H9 (cell line): ENCODE data around the gene DDRGK1. TPM values are rescaled to one million over a fixed set of nuclear protein-coding genes. Genes with fewer than 3 reads are reported as not detected.

Source experiments
- DNase-seq: peaks from one replicate; pipeline ENCODE4 v3.0.0-alpha.2; 2017
- H2AFZ ChIP-seq: one replicate; pipeline ENCODE4 v1.6.1; 2013; ENCODE audit warnings: mild to moderate bottlenecking, low read length, control low read depth, moderate library complexity
- H2AK5ac ChIP-seq: 2 replicates; pipeline ENCODE4 v1.6.1; 2013; ENCODE audit warnings: low read length, control low read depth, mixed read lengths; ENCODE audit not compliant: insufficient read length
- H2BK120ac ChIP-seq: one replicate; pipeline ENCODE4 v1.6.1; 2013; ENCODE audit warnings: low read depth, mild to moderate bottlenecking, low read length, control low read depth, inconsistent platforms; ENCODE audit not compliant: poor library complexity, severe bottlenecking
- H2BK12ac ChIP-seq: 2 replicates; pipeline ENCODE4 v1.6.1; 2013; ENCODE audit warnings: low read length, control low read depth, mixed read lengths, low read depth; ENCODE audit not compliant: insufficient read length
- H2BK15ac ChIP-seq: 2 replicates; pipeline ENCODE4 v1.6.1; 2013; ENCODE audit warnings: low read depth, low read length, control low read depth
- H2BK20ac ChIP-seq: one replicate; pipeline ENCODE4 v1.6.1; 2013; ENCODE audit warnings: low read depth, mild to moderate bottlenecking, low read length, control low read depth, inconsistent platforms; ENCODE audit not compliant: poor library complexity, severe bottlenecking
- H2BK5ac ChIP-seq: 2 replicates; pipeline ENCODE4 v1.6.1; 2013; ENCODE audit warnings: low read length, control low read depth, mixed read lengths; ENCODE audit not compliant: insufficient read length
- H3K14ac ChIP-seq: 2 replicates; pipeline ENCODE4 v1.6.1; 2013; ENCODE audit warnings: low read length, control low read depth; ENCODE audit not compliant: insufficient read depth
- H3K18ac ChIP-seq: 2 replicates; pipeline ENCODE4 v1.6.1; 2013; ENCODE audit warnings: low read depth, mild to moderate bottlenecking, mixed read lengths, low read length, control low read depth; ENCODE audit not compliant: insufficient read length
- H3K23ac ChIP-seq: 2 replicates; pipeline ENCODE4 v1.6.1; 2013; ENCODE audit warnings: low read length, control low read depth, mixed read lengths, low read depth; ENCODE audit not compliant: insufficient read length
- H3K23me2 ChIP-seq: 2 replicates; pipeline ENCODE4 v1.6.1; 2013; ENCODE audit warnings: low read depth, mild to moderate bottlenecking, mixed read lengths, low read length, control low read depth; ENCODE audit not compliant: insufficient read length, poor library complexity, severe bottlenecking
- H3K27ac ChIP-seq: 2 replicates; pipeline ENCODE4 v1.5.1; 2013; ENCODE audit warnings: low read length, control low read depth, mixed read lengths, low read depth; ENCODE audit not compliant: insufficient read length
- H3K27me3 ChIP-seq: 2 replicates; pipeline ENCODE4 v1.6.1; 2013; ENCODE audit warnings: low read length, control low read depth, inconsistent platforms; ENCODE audit not compliant: insufficient read depth
- H3K4ac ChIP-seq: 2 replicates; pipeline ENCODE4 v1.6.1; 2013; ENCODE audit warnings: low read depth, mild to moderate bottlenecking, control low read depth, inconsistent platforms, low read length, moderate library complexity
- H3K4me1 ChIP-seq: 2 replicates; pipeline ENCODE4 v1.6.1; 2013; ENCODE audit warnings: low read length, control low read depth, inconsistent platforms; ENCODE audit not compliant: insufficient read depth
- H3K4me2 ChIP-seq: 2 replicates; pipeline ENCODE4 v1.6.1; 2013; ENCODE audit warnings: low read length, control low read depth, mixed read lengths; ENCODE audit not compliant: insufficient read length, insufficient read depth
- H3K56ac ChIP-seq: 2 replicates; pipeline ENCODE4 v1.6.1; 2013; ENCODE audit warnings: low read depth, mild to moderate bottlenecking, mixed read lengths, low read length, control low read depth; ENCODE audit not compliant: insufficient read length
- H3K79me1 ChIP-seq: 2 replicates; pipeline ENCODE4 v1.6.1; 2013; ENCODE audit warnings: low read depth, mild to moderate bottlenecking, moderate library complexity, low read length, control low read depth, inconsistent platforms; ENCODE audit not compliant: insufficient read depth, poor library complexity, severe bottlenecking
- H3K79me2 ChIP-seq: 2 replicates; pipeline ENCODE4 v1.6.1; 2013; ENCODE audit warnings: low read length, control low read depth, inconsistent platforms; ENCODE audit not compliant: insufficient read depth
- H3K9ac ChIP-seq: 2 replicates; pipeline ENCODE4 v1.6.1; 2013; ENCODE audit warnings: low read length, control low read depth, mixed read lengths; ENCODE audit not compliant: insufficient read length; ENCODE audit errors: extremely low read depth
- H3K9me3 ChIP-seq: one replicate; pipeline ENCODE4 v1.6.1; 2013; ENCODE audit warnings: low read depth, low read length, inconsistent platforms; ENCODE audit not compliant: control insufficient read depth
- H3T11ph ChIP-seq: one replicate; pipeline ENCODE4 v1.6.1; 2013; ENCODE audit warnings: mild to moderate bottlenecking, low read length, control low read depth, inconsistent platforms
- H4K20me1 ChIP-seq: one replicate; pipeline ENCODE4 v1.6.1; 2013; ENCODE audit not compliant: control insufficient read depth, insufficient read length, insufficient read depth
- H4K5ac ChIP-seq: 2 replicates; pipeline ENCODE4 v1.6.1; 2013; ENCODE audit warnings: low read depth, mild to moderate bottlenecking, mixed read lengths, low read length, control low read depth; ENCODE audit not compliant: insufficient read length
- H4K8ac ChIP-seq: replicated peaks from 2 replicates; pipeline ENCODE4 v1.6.1; 2013; ENCODE audit warnings: low read length, control low read depth, mixed read lengths, low read depth; ENCODE audit not compliant: insufficient read length
- H4K91ac ChIP-seq: 2 replicates; pipeline ENCODE4 v1.6.1; 2013; ENCODE audit warnings: low read depth, mild to moderate bottlenecking, moderate library complexity, mixed read lengths, low read length, control low read depth; ENCODE audit not compliant: insufficient read length
- H3K27ac Mint-ChIP-seq, 3 experiments: 2 replicates in 2 of 3; 3 replicates in 1 of 3; pipeline ENCODE4 v1.8.0; 2020 to 2021; ENCODE audit warnings: mixed read lengths in 3 of 3, mild to moderate bottlenecking in 1 of 3, moderate library complexity in 1 of 3
- H3K27me3 Mint-ChIP-seq: 2 replicates; pipeline ENCODE4 v1.8.0; 2021; ENCODE audit warnings: low read depth, mild to moderate bottlenecking, moderate library complexity, mixed read lengths
- H3K36me3 Mint-ChIP-seq, 3 experiments: 2 replicates in 2 of 3; 3 replicates in 1 of 3; pipeline ENCODE4 v1.8.0; 2020 to 2021; ENCODE audit warnings: low read depth in 3 of 3, mixed read lengths in 3 of 3; ENCODE audit not compliant: insufficient read depth in 1 of 3
- H3K4me1 Mint-ChIP-seq, 2 experiments: 2 replicates each; pipeline ENCODE4 v1.8.0; 2020; ENCODE audit warnings: mixed read lengths in 2 of 2
- H3K4me3 Mint-ChIP-seq, 2 experiments: 2 replicates in 1 of 2; 3 replicates in 1 of 2; pipeline ENCODE4 v1.8.0; 2020 to 2021; ENCODE audit warnings: mild to moderate bottlenecking in 2 of 2, mixed read lengths in 2 of 2, moderate library complexity in 1 of 2
- H3K9me3 Mint-ChIP-seq, 2 experiments: 2 replicates in 1 of 2; 3 replicates in 1 of 2; pipeline ENCODE4 v1.8.0; 2020; ENCODE audit warnings: mild to moderate bottlenecking in 2 of 2, mixed read lengths in 2 of 2, moderate library complexity in 1 of 2
- CTCF ChIP-seq: fragments of 200-600 bp; sonication (generic); conservative IDR thresholded peaks from 3 replicates; pipeline ENCODE4 v1.8.0; 2021; ENCODE audit warnings: antibody characterized with exemption, mild to moderate bottlenecking
- WGBS: extraction: QIAGEN DNeasy Blood & Tissue Kit; methylation state at CpG from one replicate; pipeline ENCODE4 v1.1.7; 2013; ENCODE audit warnings: missing lambda C conversion rate, low lambda C conversion rate, mixed read lengths; ENCODE audit not compliant: insufficient read length; ENCODE audit errors: extremely low coverage; 5-methylcytosine and 5-hydroxymethylcytosine counted together
- total RNA-seq: library from RNA; stranded (reverse); gene quantifications from 2 replicates; pipeline ENCODE4 v1.2.1, GENCODE V29; 2021

The DDRGK1 gene
- total RNA-seq, 1 experiment from 2014 or later, result 58.1 TPM

- Histone ChIP-seq H3K14ac (no peak overlapping the region), H3K56ac (no peak overlapping the region), H4K20me1 (no peaks in the 10 kb centered on the region), H3K9ac (no peak overlapping the region), H4K5ac (no peak overlapping the region), H2BK15ac (no peak overlapping the region), H2BK5ac (no peak overlapping the region), H3K9me3 (no peaks in the 10 kb centered on the region), H2AFZ (no peak overlapping the region), H3K18ac (no peak overlapping the region), H3K4me2 (no peak overlapping the region), H3K79me1 (peaks cover 3% of the 10 kb centered on the region), H3K27ac (no peak overlapping the region), H4K8ac (no peak overlapping the region), H2BK120ac (no peak overlapping the region), H4K91ac (no peak overlapping the region), H3K79me2 (peaks cover 33% of the 10 kb centered on the region; the same call in 1 of the 2 replicates), H2AK5ac (no peak overlapping the region), H3K4ac (no peak overlapping the region), H3K4me1 (peaks cover 2% of the 10 kb centered on the region; the same call in 1 of the 2 replicates), H3T11ph (no peak overlapping the region), H3K23me2 (peaks cover 3% of the 10 kb centered on the region), H2BK20ac (no peak overlapping the region), H3K23ac (no peak overlapping the region), H3K27me3 (no peaks in the 10 kb centered on the region), H2BK12ac (no peak overlapping the region)
- Mint-ChIP-seq H3K9me3 (no peaks in the 10 kb centered on the region; a peak in 1 of 5 replicates), H3K27me3 (no peaks in the 10 kb centered on the region), H3K36me3 (peaks cover 0 to 17% (median 0%) of the 10 kb centered on the region in 3 experiments; a peak in 2 of 7 replicates), H3K4me1 (peaks cover 9 to 17% of the 10 kb centered on the region in 2 experiments), H3K4me3 (no peak overlapping the region; a peak in 3 of 5 replicates), H3K27ac (peak overlapping the region in 2 of 3 experiments; percentile 22 to 37; a peak in 2 of 7 replicates)
- no peak for DNase-seq
- WGBS, result no CpG with 5 or more reads among the region's 8 CpGs
- no peak for TF ChIP-seq CTCF
Observed at GRCh38 chr20:3156811-3157619, 47.5 kb downstream of the DDRGK1 start.
